GM19043 (cell line): Measurements from ENCODE around the gene CRHR1.

Experiments
- ATAC-seq: cut with Tn5 transposase; IDR thresholded peaks from one replicate; pipeline ENCODE4 v1.9.1; 2021; ENCODE audit warnings: low read depth; ENCODE audit not compliant: unreplicated experiment

Gene CRHR1

DNA sequence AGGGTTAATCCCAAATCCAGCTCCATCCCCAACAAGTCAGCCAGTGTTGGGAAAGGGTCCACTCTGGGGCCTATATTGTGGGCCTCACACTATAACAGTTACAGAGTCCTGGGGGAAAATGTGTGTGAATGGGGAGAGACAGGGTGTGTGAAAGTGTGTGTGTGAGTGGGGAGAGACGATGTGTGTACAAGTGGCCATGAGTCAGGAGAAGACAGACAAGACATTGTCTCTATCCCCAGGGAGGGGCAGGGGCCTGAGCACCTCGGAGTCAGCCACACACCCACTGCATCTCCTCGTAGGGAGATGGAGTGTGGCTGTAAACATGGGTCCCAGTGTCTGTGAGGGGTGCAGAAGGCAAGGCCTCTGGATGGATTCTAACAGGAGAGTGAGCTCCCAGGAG lies 2.9 kb downstream of the CRHR1 start:
- no peak for ATAC-seq

DNA sequence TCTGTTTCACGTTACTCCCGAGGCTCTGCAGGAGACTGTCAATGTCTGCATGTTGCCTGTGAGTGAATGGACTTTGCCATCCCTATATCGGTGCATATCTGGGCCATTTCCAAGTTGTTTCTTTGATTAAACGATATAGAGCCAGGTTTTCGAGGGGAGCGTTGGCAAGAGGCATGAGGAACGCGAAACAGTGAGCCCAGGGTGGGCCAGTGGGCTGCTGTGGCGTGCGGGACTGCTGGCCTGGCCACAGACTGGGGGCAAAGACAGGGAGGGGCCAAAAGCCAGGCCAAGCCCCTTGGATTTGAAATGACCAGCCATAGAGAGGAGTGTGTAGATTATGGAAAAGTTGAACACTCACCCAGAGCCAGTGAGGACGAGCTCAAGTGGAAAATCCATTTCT lies 3.5 kb downstream of the CRHR1 start:
- no peak for ATAC-seq

DNA sequence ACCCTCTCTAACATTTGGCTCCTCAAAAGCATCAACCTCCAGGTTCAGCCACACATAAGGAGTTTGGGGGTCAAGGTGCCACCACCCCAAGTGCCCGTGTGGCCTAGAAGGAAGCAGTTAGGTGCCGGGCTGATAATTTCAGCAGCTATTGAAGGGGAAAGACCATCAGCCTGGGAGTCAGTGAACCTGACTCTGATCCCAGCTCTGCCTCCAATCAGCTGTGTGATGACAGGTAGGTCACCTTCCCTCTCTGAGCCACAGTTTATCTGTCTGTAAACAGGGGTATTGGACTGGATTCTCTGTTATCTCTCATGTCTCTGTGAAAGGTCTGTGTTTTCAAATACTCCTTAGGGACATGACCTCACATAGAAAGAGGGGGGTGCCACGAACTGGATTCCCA lies 3.9 kb downstream of the CRHR1 start:
- ATAC-seq, result no peak

DNA sequence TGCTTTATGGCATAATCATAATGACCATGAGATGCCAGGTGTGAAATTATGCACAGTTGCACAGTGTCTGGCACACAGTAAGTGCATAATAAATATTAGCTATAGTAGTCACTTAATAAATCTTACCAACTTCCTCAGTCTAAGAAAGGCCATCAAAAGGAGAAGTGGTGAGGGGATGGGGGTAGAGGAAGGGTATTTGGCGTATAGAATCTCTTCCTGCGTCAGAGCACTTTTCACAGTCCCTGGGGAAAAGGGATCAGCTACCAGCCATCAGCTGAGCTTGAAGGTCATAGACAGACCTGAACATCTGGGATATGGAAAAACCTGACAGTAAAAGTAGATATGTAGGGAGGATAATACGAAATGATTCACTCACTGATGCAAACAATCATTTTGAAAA lies 5.8 kb downstream of the CRHR1 start:
- ATAC-seq, result no peak

DNA sequence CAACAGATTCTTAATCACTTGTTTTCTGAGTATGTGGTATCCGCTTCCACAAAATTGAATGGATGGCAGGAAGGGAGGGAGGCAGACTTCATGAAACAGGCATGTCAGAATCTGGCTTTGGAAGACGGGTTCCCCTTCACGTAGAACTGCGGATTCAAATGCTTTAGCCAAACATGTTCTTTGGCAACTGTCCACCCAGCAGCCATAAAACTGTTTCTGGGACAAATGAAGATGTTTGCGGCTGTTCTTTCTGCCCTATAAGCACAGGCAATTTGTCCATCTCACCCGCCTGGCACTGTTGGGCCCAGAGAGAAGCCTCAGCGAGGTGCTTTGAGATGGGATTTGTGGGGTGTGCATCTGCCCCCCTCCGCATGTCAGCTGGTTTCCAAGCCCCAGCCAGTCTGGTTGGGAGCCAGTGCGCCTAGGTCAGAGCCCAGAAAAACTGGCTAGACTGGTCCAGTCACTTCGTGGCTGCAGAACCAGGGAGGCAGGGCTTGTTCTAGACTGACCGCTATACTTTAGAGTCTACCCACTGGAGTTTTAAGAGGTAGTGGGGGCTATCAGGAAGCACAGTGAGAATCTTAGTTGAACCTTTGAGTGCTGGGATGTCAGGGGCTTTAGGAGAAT lies 6.3 kb downstream of the CRHR1 start:
- ATAC-seq, result no peak

DNA sequence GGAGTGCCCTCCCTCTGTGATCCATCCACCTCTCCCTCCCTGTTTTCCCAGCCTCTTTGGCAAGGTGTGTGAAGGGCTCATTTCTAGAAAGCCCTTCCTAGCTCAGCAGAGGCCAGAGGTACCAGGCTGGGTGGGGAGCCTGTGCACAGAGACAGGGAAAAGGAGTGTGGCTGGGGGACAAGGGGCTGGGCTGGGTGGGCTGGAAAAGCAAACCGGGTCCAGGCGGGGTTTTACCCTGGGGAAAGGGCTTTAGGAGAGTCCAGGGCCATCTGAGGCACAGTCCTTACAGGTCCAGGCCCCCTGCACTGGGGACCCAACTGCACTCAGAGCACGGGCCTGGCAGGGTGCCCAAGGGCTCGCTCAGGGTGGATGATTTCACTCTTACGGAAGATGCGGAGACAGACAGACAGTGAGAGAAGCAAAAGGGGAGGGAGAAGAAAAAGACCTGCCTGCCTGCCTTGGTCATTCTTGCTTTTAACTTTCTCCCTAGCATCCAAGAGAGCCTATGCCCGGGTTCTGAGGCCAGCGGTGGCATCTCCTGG lies 7.0 kb downstream of the CRHR1 start:
- no peak for ATAC-seq

DNA sequence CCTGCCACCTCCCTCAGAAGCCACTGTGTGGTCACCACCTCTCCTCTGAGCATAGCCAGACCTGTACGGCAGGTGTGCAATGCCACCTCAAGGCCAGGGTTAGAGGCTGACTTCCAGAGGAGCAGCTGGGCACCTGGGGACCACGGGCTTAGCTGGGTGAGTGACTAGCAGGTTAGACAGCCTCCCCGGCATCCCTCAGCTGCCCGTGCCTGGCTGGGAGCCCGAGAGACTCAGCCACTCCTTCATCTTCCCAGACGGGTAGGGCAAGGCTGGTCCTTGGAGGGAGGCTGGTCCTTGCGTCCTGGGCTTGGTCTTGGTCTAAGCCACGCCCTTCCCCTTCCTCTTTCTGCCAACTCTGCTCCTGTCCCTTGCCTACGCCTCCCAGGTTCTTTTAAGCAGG lies 7.8 kb downstream of the CRHR1 start:
- ATAC-seq, result no peak

DNA sequence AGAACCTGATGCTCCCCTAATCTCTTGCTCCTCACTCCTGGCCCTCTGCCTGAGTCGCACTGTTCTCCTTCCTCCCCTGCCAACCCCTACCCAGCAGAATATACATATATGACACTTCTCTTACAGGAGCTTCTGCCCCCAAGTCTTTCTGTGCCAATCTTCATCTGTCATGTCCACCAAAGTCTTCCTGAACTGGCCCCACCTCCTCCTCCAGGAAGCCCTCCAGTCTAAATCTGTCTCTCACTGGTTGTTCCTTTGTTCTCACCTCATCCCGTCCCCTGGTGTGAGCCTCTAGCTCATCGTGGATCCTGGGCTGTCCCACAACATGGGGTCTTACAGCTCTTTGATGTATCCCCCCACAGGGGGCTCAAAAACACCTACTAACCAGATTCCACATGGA lies 8.3 kb downstream of the CRHR1 start:
- no peak for ATAC-seq

DNA sequence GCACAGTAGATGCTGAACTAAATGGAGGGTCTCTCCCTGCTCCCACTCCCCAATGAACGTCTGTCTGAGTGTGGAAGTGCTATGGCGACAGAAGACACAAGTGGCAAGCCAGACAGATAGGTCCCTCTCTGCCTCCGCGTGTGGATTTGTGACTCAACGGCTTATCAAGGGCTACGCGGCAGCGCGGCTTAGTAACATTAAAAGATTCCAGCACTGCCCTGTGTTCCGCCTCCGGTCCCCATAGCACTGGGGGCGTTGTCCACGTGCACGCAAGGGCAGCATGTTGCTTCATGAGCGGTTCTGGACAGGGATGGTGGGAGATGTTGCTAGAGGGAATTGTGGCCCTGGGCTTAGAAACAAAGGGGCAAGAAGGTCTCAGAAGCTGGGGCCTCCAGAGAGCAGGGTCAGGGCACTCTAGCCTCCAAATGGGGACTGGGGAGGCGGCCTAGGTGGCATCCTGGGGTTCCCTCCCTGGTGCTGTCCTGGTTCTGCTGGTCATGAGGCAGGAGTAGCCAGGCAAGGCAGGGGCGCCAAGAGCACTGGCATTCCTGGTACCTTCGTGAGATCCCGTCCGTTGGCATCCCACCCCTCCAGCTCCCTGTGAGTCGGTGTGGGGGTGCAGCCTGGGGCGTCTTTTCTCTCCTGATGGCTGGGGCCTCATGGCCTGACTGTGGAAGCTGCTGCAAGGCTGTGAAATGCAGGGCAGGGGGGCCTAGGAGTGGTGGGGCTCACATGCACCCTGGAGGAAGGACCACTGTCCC lies 9.1 kb downstream of the CRHR1 start:
- no peak for ATAC-seq

DNA sequence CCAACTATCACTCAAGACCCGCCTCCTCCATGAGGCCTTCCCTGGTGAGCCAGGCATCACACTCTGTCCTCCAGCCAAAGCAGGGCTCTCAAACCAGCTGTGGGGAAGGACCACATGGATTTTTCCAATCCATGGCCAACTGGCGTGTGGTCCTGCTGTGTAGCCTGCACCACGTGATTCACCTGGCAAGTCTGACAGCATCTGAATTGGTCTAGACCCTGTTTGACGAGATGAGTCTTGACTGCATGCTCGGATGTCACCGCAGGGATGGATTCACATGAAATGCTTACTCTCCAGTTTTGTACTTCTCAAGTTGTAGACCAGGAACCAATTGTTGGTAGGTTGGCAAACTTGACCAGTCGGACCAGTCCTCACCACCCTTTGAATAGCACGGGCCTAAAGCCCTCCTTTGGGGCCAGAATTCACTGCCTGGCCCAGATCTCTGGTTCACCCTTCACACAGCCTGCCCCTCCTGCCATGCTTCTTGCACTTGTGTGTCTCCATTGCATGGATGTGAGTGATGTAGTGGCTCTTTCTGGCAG lies 9.9 kb downstream of the CRHR1 start:
- no peak for ATAC-seq

DNA sequence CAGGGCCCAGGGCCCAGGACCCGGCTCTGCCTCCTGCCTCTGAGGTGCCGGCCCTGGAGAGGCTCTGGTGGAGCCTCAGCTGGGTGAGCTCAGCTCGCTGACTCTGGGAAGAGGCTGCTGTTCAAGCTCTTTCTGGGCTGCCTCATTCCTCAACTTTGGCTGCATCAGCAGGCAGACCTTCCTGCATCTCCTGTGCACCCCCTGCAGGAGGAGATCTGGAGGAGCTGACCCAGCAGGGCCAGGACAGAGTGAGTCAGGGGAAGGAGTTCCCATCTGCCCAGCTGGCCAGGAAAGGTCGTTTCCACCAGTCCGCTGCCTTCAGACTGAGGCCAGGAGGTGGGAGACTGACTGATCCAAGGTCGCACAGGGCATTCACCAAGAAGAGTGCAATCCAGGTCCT lies 10.7 kb downstream of the CRHR1 start:
- no peak for ATAC-seq

DNA sequence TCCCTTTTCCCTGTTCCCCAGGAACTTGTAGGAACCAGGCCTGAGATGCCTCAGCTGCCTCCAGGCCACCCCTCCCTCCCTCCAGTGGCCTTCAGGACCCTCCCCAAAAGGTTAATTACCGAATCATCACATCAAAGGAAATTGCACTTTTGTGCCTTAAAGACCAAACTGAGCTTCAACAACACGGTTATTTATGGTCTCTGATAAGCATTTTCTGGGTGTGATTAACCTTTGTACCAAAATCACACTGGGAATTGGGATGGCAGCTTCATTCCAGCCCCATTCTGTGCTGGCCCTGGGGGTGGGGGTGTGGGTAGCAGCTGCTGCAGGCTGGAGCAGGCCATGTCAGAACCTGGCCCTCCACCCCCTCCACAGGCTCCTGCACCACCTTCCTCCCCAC lies 16.7 kb downstream of the CRHR1 start:
- ATAC-seq, result no peak

DNA sequence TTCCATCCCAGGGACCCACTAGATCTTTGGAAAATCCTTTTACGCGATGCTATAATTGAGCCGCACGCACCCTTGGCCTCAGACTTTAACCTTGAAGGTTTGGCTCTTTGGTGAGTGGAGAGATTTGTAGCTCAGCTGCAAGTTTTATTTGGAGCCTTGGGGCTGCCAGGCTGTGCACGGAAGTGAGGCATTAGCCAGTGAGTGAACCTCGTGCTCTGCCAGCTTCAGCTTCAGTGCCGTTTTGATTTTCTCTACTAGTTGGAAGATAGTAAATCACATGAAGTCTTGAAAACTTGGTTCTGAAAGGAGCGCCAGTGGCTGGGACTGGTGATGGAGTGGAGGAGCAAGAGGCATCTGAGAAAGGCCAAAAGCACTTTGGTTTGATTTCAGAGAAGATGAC lies 17.3 kb downstream of the CRHR1 start:
- no peak for ATAC-seq

DNA sequence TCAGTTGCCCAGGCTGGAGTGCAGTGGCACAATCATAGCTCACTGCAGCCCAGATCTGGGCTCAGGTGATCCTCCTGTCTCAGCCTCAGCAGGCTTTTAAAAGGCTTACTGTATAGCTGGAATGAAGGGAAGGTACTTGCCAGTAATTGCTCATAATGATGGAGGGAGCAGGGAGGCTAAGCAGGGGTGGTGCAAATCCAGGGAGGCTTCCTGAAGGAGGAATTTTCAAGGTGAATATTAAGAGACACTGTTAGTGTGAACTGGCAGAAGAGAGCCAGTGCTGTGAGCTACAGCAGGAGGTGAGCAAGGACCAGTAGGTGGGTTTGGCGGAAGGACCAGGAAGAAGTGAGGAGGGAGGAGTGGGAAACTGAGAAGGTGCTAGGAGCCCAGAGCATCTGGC lies 24.7 kb downstream of the CRHR1 start:
- no peak for ATAC-seq

DNA sequence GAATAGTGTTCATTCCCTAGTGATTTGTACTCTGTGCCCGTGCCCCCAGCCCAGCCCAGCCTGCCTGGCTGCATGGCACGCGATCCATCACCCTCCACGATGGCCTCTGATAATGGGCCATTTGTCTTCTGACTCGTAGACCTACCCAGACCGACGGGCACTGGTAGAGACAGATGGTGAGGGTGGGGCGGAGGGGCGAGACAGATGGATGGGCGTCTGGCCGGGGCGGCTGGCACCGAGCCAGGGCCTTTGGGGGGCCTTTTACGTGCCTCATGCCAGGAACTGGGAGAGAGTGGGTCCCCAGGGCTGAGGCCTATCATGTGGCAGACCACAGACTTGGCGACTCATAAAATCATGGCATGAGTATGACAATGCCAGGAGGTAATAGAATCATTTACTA lies 25.4 kb downstream of the CRHR1 start:
- no peak for ATAC-seq

DNA sequence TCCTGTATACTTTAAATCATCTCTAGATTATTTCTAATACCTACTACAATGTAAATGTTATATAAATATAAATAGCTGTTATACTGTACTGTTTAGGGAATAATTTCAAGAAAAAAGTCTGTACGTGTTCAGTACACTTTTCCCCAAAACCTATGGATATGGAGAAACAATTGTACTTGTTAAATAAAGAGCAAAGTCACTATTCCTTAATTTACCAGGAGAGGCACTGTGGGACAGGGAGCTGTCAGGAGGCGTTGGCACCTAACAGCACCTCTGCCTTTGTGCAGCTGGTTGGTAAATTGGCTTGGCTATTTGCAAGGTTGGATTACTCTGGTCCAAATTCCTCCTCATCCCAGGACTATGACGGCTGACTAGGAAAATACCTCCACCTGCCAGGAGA lies 28.0 kb downstream of the CRHR1 start:
- ATAC-seq, result no peak

DNA sequence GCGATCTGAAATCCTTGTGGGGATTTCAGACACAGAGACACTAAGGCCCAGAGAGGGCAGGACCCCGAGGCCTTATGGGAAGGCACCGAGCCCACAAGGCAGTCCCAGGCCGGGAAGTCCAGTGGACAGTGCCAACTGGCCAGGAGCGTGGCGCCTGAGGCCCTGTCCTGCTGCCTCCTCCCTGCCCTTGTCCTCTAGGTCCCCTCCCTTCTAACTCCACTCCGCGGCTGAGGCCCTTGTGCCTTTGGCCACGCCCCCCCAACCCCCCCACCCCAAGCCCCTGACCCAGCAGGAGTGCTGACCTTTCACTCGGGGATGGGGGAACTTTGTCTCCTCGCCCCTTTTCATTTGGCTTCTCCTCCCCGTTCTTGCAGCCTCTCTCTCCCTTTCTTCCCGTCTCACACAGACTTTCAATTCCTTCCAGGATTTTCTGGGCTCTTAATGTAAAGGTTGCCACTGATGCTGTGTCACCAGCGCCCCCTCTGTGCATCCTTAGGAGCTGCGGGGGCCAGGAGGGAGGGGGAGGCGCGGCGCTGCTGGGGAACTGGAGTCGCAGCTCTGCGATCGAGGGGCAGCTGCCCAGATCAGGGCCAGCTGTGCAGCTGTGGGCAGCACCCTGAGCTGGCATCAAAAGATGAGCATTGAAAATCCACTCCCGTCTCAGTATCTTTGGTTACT lies 29.1 kb downstream of the CRHR1 start:
- ATAC-seq, result no peak

DNA sequence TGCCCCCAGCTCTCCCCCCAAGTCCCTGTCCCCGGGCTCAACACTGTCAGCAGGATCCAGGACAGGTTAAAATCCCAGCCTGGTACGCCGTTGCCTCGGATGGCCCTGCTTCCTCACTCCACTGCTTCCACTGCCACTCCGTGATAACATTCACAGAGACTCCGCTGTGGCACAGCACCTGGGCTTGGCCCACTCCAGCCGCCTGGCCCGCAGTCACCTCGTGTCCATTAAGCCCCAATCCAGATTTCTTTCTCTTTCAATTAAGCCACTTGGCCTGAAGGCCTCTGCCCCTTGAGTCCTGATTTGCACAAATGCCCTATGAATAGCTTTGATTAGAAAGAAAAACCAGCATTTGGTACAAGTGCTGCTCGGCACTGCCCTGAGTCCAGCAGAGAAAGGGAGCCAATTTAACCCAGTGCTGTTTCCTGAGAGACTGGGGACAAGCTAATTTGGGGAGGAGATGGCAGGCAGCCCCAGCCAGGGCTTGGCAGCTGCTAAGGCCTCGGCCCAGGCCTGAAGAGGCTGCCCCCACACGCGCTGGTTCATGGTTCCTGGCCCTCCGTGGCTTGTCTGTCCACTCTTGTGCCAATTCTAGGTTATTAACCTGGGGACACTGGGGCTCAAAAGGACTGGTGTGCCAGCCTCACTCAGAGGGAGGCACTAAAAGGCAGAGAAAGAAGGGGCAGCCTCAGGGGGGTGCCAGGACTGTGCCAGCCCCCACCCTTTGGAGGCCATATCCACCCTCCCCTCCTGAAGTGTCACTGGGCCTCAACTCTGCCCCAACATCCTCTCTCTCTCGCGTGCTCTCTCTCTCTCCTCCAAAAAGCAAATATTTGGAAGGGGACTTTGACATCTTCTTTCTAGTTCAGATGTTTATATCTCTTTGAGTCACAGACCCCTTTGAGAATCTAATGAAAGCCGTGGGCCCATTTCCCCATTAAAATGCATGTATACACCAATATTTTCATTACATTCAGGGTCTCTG lies 30.8 kb downstream of the CRHR1 start:
- ATAC-seq, result no peak

DNA sequence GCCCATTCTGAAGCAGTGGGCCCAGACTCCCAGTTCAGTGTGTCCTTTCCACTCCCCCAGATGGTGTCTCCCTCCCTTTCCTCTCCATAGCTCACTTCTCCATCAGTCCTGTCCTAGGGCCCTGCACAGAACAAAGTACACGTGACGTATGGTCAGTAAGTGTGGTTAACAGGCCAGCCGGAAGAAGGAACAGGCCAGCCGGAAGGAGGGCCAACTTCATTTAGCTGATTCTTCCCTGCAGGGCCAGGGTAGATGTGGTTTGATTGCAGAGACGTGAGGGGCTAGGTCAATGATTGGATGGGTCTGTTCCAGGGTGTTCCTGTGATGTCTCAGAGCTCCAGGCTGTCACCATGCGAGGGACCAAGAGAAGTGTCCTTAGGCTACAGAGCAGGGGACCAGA lies 31.6 kb downstream of the CRHR1 start:
- no peak for ATAC-seq

DNA sequence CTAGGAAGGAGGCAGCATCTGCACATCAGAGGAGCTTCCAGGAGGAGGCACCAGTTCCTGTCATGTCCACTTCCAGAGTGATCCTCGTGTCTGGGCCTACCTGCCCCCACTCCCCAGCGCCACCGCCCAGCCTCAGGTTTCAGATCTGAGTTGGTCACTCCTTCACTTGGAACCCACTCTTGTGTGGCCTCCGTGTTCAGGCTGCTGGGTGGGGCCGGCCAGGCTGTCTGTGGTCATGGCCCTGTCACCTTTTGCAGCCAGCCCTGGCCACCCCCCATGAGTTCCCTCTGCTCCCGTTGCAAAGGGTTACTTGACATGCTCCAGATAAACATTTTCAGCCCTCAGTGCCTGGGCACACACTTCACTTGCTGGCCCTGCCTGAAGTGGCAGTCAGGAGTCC lies 33.9 kb downstream of the CRHR1 start:
- no peak for ATAC-seq
